GM23338 (cell line): ENCODE data around the gene CPSF7.

Experiments used
- EZH2 ChIP-seq: fragments of 200-600 bp; sonication (generic); IDR thresholded peaks from one replicate; pipeline ENCODE4 v1.8.0; 2017; ENCODE audit warnings: antibody characterized with exemption, mild to moderate bottlenecking, low read depth; ENCODE audit not compliant: unreplicated experiment
- EZH2phosphoT487 ChIP-seq: fragments of 200-600 bp; sonication (generic); IDR thresholded peaks from one replicate; pipeline ENCODE4 v1.8.1; 2018; ENCODE audit warnings: antibody characterized with exemption; ENCODE audit not compliant: unreplicated experiment
- JUNB ChIP-seq: IDR thresholded peaks from one replicate; pipeline ENCODE4 v1.6.1; 2016; ENCODE audit warnings: antibody characterized with exemption; ENCODE audit not compliant: unreplicated experiment
- POLR2AphosphoS5 ChIP-seq: IDR thresholded peaks from 2 replicates; pipeline ENCODE4 v1.6.1; 2016; ENCODE audit warnings: antibody characterized with exemption, low read depth
- ZNF331 ChIP-seq: fragments of 250-450 bp; sonication (Bioruptor Pico); IDR thresholded peaks from 2 replicates; pipeline ENCODE4 v1.5.0; 2020; ENCODE audit warnings: low read depth, mild to moderate bottlenecking, moderate library complexity
- TF ChIP-seq, protein P1 (sequence below), 2 experiments: fragments of 200-600 bp in 1 of 2; sonication (generic) in 1 of 2; conservative IDR thresholded peaks; 2 replicates each; pipeline versions ENCODE4 v1.5.1 to v1.6.1; 2016 to 2017; ENCODE audit warnings: antibody characterized with exemption in 2 of 2, low read depth in 2 of 2, mild to moderate bottlenecking in 2 of 2, moderate library complexity in 1 of 2
- TF ChIP-seq, protein P2 (sequence below): IDR thresholded peaks from one replicate; pipeline ENCODE4 v1.6.1; 2018; ENCODE audit warnings: antibody characterized with exemption; ENCODE audit not compliant: unreplicated experiment

GRCh38 chr11:61454520-61454919 is 24.7 kb upstream of the CPSF7 start:
- TF ChIP-seq, protein P1, sequence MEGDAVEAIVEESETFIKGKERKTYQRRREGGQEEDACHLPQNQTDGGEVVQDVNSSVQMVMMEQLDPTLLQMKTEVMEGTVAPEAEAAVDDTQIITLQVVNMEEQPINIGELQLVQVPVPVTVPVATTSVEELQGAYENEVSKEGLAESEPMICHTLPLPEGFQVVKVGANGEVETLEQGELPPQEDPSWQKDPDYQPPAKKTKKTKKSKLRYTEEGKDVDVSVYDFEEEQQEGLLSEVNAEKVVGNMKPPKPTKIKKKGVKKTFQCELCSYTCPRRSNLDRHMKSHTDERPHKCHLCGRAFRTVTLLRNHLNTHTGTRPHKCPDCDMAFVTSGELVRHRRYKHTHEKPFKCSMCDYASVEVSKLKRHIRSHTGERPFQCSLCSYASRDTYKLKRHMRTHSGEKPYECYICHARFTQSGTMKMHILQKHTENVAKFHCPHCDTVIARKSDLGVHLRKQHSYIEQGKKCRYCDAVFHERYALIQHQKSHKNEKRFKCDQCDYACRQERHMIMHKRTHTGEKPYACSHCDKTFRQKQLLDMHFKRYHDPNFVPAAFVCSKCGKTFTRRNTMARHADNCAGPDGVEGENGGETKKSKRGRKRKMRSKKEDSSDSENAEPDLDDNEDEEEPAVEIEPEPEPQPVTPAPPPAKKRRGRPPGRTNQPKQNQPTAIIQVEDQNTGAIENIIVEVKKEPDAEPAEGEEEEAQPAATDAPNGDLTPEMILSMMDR (conservative IDR thresholded peaks at IDR 0.05; ENCODE audit: low read depth in 2 of 2) = no peak
- no peak for TF ChIP-seq EZH2phosphoT487
- TF ChIP-seq EZH2 = no peak
- TF ChIP-seq ZNF331 (CRISPR knock-in tag) = no peak
- no peak for TF ChIP-seq JUNB
- TF ChIP-seq POLR2AphosphoS5 = no peak
- TF ChIP-seq, protein P2, sequence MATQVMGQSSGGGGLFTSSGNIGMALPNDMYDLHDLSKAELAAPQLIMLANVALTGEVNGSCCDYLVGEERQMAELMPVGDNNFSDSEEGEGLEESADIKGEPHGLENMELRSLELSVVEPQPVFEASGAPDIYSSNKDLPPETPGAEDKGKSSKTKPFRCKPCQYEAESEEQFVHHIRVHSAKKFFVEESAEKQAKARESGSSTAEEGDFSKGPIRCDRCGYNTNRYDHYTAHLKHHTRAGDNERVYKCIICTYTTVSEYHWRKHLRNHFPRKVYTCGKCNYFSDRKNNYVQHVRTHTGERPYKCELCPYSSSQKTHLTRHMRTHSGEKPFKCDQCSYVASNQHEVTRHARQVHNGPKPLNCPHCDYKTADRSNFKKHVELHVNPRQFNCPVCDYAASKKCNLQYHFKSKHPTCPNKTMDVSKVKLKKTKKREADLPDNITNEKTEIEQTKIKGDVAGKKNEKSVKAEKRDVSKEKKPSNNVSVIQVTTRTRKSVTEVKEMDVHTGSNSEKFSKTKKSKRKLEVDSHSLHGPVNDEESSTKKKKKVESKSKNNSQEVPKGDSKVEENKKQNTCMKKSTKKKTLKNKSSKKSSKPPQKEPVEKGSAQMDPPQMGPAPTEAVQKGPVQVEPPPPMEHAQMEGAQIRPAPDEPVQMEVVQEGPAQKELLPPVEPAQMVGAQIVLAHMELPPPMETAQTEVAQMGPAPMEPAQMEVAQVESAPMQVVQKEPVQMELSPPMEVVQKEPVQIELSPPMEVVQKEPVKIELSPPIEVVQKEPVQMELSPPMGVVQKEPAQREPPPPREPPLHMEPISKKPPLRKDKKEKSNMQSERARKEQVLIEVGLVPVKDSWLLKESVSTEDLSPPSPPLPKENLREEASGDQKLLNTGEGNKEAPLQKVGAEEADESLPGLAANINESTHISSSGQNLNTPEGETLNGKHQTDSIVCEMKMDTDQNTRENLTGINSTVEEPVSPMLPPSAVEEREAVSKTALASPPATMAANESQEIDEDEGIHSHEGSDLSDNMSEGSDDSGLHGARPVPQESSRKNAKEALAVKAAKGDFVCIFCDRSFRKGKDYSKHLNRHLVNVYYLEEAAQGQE = no peak
